Suprapubic skin (tissue), 3 donors: ENCODE results near the gene TMEM200B.

ENCODE experiments used
- CTCF ChIP-seq, 2 donors: fragments of 200-600 bp in 1 of 2; fragments of 450-650 bp in 1 of 2; sonication (generic) in 1 of 2; IDR thresholded peaks; one replicate each; pipeline ENCODE4 v1.5.1; 2016 to 2019; ENCODE audit warnings: antibody characterized with exemption in 2 of 2, mild to moderate bottlenecking in 1 of 2, moderate library complexity in 1 of 2
- POLR2A ChIP-seq, 2 donors: fragments of 450-650 bp; IDR thresholded peaks; one replicate each; pipeline ENCODE4 v1.6.1; 2017; ENCODE audit warnings: antibody characterized with exemption in 2 of 2, mild to moderate bottlenecking in 2 of 2, moderate library complexity in 2 of 2

DNA sequence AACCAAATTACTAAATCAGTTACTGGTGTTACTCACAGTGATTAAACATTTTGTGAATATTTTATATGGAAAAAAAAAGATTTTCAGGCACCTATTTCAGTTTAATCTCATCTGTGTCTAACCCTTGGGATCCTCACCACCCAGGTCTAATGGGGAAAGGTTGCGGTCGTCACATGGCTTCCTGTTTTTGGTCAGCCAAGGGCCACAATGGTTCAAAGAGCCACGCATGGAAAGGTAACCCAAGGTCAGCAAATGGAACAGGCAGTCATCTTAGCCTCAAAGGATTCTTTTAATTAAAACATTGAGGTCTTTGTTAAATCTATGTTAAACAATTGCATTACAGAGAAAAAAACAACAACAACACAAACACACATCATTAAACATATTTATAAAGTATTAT, 36.1 kb upstream of the TMEM200B start:
- no peak for TF ChIP-seq CTCF (IDR thresholded peaks at IDR 0.05)
- TF ChIP-seq POLR2A (IDR thresholded peaks at IDR 0.05): no peak
